CD4-positive, alpha-beta T cell treated with Interleukin-2 at 100 ng/mL for 4 hours (primary cell): ENCODE measurements around the gene COL13A1.

Source experiments
- DNase-seq: peaks from one replicate; pipeline ENCODE4 v3.0.0-alpha.2; 2020; ENCODE audit warnings: low spot score

The COL13A1 gene

DNA sequence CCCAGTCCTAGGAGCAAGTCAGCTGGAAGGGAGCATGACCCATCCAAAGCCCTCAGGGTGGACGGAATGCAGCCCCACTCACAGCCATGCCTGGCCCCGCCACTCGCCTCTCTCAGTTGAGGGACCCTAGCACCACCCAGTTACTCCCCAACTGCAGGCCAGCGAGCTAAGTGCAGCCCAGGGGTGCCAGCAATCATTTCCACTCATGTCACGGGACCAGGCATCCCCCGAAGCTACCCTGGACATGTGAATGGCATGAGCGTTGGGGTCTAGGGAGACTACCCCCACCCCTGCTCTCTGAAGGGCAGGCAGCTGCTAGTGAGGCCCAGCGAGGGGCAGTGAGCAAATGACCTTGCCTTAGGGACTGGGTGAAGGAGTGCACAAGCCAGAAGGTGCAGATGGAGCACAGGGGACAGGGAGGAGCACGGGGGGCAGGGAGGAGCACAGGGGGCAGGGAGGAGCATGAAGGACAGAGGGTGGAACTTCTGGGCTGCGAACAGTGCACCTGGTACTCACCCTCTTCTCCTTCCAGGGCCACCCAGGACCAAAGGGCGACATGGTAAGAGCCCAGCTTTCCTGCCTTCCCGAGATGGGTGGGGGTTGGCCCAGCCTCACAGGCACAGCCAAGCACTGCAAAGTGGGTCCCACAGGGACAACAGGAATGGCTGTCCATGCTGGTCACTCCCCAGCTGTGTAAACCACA lies 87.3 kb downstream of the COL13A1 start:
- DNase-seq = no peak

DNA sequence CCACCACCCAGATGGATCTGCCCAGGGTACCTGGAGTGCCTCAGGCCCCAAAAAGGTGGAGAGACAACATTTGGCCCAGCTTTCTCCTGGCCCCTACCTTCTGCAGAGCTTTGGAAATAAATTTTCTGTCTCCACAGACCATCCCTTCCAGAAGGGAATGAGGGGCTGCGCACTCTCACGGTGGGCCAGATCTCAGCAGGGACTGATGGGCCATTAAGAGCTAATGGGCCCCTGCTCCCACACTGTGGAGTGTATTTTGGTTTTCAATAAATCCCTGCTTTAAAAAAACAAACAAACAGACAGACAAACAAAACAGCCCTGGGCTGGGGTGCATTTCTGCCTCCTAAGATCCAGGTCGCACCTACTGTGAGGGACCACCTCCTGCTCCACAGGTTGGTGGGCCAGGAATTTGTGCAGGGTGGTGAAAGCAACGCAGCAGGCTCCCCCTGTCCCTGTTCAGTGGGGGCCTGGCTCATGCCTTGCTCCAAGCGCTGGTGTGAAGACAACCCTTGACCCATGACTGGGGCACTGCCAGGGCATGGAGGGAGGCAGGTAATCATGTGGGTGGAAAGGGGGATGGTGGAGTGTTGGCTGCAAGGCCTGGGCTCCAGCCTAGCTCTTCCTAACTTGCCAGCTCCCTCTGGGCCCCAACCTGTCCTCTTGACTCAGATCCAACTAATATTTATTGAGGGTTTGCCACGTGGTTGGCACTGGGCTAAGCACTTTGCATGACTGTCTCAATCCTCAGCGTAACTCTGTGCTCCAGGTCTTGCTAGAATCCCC lies 88.5 kb downstream of the COL13A1 start:
- no peak for DNase-seq

DNA sequence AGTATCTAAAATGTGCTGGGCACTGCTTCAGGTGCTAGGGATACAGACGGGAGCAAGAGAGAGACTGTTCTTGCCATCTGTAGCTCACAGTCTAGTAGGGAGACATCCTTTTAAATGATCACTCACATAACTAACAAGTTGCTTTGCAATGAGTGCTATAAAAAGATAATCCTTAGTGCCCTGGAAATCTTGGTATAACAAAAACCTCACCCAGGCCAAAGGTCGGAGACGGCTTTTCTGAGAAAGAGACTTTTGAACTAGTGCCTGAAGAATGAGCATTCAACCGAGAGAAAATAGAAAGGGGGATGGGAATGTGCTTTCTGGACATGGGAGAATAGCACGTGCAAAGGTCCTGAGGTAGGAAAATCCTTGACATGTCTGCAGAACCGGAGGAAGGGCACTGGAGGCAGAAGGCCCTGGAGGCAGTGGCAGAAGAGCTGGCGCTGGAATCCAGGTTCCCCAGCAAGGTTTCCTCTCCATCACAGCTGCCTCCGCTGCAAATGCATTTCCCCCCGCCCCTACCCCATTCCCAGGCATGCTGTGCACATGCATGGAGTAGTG lies 89.4 kb downstream of the COL13A1 start:
- DNase-seq = no peak

DNA sequence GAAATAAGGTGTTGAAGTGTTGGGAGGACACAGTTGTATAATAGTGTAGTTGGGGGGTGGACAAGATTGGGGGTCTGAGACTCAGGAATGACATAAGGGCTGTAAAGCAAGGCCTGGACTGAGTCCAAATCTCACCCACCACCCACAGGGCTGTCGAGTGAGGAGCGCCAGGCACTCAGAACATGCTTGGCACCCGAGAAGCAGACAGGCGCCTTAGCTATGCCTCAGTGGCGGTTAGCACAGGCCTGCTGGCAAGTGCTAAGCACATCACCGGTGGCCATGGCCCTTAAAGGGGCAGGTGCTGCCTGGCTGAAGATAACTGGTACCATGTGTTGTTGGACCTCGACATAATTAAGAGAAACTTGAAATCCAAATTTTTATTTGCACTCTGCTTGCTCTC lies 90.7 kb downstream of the COL13A1 start:
- DNase-seq = no peak

DNA sequence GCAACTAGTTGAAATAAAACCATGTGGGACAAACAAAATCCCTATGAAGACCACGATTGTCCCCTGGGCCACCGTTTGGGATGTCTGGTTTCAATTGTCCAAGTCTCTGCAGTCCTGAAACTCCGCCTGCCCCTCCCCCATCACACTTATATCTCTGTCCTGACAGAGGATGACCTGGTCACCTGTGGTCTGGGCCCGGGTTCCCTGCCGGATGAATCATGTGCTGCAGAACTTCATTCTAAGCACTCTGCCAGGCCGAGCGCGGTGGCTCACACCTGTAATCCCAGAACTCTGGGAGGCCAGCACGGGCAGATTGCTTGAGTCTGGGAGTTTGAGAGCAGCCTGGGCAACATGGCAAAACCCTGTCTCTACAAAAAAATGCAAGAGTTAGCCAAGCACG lies 91.1 kb downstream of the COL13A1 start:
- DNase-seq = no peak

DNA sequence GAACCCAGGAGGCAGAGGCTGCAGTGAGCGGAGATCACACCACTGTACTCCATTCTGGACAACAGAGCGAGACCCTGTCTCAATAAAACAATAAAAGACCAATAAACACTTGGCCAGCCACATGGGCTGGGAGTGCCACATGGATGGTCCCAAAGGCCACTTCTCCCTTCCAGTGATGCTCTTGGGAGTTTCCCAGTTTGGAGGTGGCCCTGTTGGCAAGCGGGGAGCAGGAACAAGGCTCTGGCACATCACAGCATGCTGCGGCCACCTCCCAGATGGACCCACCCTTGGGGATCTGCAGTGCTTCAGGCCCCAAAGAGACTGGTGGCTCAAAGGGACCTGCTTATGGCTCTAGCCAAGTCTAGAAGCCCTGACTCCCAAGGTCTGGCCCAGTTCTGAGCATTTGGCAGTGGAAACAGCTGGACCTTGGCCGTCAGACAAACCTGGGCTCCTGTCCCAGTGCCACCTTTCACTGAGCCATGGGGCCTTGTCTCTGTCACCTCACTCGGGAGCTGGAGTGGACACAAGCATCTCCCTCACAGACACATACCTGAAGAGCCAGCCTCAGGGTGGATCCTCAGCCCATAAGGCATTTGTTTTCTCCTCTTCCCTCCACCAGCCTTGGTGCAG lies 91.7 kb downstream of the COL13A1 start:
- DNase-seq = no peak

DNA sequence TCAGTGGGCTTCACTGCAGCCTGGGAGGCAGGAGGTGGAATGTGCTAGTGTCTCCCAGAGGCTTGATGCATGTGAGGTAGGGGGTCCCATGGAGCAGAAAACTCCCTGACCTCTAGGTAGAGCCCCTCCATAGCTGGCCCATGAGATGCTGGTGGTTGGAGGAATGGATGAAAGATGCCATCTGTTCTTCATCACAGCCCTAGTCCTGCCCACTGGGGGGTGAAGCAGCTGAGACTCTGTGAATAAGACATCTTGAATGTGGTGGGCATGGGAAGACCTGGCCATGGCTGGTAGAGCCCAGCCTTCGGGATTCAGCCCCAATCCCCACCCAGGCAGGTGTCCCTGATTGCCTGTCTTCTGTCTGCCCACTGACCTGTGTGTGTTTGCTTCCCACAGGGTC lies 92.5 kb downstream of the COL13A1 start:
- no peak for DNase-seq

DNA sequence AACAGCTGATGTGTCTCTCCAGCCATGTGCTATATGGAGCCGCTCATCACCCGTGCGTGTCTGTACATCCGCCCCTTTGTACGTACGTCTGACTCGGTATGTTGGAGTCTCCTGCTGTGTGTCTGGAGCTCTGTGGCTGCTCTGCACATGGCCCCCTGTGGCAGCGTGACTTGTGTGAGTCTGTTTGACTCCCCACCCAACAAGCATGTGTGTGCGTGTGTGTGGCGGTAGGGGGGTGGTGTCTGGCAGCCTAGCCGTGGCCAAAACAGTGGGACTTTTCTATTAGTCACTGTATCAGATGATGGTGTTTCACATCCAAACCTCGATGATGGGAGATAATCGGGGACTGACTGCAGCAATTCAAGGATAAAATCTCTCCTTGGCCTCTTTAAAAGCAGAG lies 94.1 kb downstream of the COL13A1 start:
- DNase-seq = no peak

DNA sequence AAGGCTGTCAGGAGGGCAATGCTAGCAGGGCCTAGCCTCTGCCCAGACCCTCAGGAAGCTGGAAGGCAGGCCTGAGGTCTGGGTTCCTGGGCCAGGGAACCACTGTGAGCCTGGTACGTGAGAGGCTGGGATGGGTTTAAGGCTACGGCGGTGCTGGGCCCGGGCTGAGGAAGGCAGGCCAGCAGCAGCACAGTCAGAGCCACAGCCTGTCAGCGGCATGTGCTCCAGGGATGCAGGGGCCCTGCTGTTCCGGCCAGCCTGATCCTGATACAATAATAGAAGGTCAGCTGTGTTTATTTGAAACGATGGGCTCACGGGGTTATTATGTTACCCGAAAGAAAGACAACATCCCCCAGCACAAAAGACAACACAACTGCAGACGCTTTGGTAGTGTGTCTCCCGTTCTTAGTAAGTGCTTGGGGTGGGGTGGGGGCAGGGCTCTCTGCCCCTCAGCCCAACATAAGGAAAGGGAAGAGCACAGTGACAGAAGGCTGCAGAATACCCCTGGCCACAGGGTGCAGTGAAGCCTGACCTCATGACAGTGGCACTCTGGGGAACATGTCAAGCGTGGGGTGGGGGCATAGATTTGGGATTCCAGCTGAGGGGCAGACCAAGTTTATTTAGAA lies 95.0 kb downstream of the COL13A1 start:
- no peak for DNase-seq

DNA sequence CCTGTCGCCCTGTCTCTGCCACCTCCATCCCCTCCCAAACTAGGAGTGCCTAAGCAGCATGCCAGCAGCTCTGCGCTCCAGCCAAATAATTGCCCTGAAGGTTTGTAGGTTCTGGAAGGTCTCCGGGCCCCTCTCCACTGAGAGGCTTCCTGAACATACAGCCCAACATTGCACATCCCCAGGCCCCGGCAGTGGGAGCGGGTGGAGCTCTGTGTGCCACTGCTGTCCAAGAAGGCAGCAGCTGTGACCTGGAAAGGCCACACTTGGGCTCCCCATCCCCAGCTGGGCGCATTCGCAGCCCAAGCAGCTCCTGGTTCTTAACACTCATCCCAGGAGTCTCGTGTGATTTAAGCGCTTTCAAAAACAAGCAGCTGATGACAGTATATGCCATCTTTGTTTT lies 95.7 kb downstream of the COL13A1 start:
- no peak for DNase-seq

DNA sequence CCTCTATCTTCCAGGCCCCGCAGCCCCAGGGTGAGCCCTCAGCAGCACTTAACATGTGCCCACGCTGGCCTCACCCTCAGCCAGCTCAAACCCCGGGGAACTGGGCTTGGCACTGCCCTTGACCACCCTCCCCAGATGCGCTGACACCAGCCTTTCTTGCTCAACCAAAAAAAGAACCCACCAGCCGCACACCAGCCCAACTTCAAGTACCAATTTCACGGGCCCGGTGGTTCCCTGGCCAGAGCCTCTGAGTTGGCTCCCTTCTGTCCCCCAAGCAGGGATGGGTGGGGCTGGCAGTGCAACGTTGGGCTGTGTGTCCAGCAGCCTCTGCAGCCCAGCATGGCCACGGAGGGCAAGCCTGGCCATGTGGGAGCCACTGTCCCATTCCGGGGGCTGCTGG lies 96.3 kb downstream of the COL13A1 start:
- no peak for DNase-seq

DNA sequence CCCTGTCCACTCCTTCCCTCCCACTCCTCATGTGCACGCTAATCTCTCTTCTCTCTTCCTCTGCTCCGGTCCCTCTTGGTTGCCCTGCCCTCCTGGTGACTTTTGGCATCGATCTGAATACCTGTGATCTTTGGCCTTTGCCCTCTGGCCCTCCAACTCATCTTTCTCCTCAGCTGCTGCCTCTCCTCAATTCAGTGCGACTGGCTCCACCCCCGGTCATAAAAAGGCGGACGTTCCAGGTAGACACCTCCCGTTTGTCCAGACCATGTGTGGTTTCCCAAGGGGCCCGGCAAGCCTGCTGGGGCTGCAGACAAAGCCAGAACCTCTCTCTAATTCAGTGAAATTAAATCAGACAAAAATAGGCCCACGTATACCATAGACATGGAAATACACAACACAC lies 96.8 kb downstream of the COL13A1 start:
- no peak for DNase-seq

DNA sequence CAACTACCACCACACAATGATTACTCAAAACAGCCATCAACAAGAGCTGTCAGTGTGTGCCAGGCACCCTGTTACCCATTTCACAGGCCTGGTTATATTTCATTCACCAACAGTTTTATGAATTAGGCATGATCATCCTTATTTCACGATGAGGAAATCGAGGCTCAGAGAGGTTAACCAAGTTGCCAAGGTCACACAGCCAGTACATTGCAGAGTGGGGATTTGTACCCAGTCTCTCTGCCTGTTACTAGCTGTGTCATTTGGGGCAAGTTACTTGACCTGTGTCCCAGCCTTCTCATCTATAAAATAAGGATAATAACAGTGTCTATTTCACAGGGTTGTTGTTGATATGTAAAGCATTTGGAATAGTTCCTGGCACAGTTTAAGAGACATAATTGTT lies 97.2 kb downstream of the COL13A1 start:
- no peak for DNase-seq

DNA sequence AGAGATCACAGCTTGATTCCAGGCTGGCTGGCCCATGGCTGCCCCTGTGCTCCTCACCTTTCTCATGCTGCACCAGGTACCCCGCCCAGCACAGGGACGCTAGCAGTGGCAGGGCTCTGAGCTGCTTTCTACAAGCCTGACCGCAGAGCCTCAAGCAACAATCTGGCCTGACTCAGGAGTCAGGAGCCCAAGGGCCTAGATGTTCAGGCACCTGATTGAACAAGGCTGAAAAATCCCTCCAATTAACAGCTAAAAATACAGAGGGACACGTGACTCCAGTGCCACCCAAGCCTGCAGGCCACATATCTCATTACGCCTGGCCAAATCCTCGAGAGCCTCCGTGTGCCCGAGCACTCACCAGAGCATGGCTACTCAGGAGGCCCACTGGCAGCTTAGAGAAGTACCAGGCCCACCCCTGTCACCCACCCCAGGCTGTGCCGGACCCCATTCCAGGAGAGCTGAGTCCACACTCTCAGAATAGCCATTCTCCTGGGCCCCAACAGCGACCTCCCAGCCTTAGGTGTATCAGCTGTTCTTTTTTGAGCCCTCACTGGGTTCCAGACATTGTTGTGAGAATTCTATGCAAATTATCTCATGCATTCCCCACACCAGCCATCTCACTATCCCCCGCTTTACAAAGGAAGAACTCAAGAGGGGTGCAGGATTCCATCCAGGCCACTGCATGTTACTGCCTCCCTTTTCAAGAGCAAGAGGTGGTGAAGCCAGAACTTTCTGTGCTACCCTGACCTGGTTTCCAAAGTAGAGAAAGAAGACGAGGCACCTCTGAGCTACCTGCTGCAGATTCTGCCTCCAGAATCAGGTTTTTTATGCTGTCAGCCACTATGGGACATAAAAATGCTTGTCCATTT lies 98.3 kb downstream of the COL13A1 start:
- DNase-seq = no peak

DNA sequence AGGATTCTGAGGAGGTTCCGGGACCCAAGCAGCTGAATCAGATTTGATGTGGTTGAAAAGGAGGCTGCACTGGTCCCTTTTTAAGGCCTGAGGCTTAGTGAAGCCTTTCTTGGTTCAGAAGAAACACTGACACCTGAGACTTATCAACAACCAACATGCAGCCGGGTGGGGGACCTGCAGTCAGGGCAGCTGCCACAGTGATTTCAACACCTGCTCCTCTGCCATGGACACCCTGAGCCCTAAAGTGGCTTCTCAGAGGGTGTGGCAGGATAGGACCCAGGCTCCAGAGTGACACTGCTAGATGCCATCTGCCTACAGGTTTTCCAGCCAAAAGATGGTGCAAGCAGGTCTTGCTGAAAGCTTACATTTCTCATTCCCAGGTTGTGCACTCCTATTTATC lies 99.3 kb downstream of the COL13A1 start:
- DNase-seq = no peak

DNA sequence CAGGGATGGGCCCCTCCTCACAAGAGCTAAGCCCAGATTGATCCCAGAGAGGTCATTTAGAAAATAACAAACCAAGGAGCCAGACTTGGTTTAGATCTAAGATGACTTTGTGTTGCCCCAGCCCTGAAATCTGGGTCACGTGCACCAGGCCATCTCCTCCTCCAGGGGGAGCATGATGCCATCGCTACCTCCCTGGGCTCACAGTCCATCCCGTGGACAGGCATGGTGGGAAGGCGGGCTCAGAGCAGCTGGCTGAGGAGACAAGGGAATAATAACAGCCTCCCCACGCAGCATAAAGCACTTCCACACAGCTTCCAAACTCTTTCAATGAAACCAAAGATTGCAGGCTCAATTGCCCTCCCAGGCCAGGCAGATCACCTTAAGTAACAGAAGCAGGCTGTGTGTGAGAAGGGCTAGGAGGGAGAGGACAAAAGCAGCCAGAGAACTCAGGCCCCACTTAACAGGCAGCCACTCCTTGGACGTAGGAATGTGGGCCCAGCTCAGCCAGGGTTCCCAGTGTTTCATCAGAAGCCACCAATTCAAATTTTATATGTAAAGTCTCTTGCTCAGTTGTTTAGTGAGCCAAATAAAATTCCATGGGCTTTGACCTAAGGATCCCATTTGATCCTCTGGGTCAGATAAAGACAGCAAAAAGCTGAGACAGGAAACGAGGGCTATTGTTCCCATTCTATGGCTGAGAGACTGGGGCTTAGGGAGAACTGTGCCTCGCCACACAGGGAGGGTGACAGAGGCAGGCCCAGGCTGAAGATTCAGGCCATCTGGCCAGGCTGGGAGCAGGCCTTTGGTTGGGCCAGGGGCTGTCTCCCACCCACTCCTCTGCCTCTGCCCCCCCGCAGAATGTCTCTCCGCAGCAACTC lies 100.2 kb downstream of the COL13A1 start:
- DNase-seq = no peak

DNA sequence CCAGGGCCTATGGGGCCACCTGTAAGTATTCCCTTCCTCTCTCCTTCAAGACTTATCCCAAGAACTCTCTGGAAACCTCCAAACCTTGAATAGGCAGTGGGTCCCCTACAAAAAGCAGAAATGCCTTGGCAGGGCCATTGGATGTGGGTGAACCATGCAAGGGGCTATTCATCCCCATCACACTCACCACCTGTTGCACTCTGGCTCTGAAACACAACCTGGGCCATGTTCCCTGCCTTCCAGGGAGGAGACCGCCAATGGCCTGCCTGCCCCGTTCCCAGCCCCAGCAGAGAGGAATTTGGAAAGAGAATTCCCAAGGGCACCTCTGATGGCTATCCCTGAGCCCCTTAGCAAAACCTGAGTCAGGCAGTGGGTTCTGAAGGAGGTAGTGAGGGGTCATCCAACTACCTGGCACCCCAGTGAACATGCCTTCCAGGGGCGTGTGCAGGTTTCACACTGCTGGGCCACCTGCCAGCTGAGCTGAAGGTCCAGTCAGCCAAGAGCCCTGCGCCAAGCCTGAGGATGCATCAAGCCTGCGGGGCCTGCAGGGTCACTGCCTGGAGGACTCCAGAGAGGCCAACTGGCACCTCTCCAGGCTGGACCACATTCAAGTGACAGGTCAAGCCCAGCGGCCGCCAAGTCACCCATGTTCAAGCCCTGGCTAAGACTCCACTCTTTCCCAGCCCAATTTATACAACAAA lies 101.3 kb downstream of the COL13A1 start:
- DNase-seq = no peak

DNA sequence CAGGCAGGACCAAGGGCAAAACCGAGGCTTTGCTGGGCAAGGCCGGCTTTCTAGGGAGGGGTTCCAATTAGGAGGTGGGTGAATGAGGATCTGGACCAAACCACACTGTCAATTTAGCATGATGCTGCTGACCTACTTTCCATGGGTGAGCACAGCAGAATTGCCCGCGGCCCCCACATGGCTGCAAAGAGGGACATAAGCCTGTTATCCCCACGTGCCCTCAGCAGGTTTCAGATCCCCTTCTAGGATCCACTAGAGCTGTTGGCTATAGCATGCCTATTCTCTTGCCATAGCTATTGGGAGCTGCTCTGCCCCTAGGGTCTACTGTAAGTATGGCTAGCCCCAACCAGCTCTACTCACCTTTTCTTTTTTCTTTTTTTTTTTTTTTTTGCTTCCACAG lies 102.8 kb downstream of the COL13A1 start:
- no peak for DNase-seq

DNA sequence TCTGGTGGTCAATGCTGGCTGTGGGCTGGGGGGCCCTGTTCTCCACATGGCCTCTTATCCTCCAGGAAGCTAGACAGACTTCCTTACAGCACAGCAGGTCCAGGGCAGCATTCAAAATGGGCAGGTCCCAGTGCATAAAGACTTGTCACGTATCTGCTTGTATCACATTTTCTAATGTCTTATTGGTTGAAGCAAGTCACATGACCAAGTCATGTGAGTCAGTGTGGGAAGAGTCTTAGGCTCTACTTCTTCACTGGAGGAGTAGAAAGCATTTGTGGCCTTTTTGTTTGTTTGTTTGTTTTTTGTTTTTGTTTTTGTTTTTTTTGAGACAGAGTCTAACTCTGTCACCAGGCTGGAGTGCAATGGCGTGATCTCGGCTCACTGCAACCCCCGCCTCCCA lies 104.7 kb downstream of the COL13A1 start:
- no peak for DNase-seq

DNA sequence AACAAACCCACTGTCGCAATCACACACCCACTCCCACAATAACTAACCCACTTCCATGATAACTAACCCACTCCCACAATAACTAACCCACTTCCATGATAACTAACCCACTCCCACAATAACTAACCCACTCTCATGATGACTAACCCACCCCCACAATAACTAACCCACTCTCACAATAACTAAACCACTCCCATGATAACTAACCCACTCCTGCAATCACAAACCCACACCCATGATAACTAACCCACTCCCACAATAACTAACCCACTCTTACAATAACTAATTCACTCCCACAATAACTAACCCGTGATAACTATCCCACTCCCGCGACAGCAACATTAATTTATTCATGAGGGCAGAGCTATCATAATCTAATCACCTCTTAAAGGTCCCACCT lies 105.8 kb downstream of the COL13A1 start:
- no peak for DNase-seq
